GM12801 (cell line): Measurements from ENCODE around the gene CHCHD6.

Experiments
- CTCF ChIP-seq: IDR thresholded peaks from one replicate; pipeline ENCODE4 v1.5.1; 2011; ENCODE audit warnings: control low read depth; ENCODE audit not compliant: insufficient read length; ENCODE audit errors: extremely low read depth

The CHCHD6 gene

DNA sequence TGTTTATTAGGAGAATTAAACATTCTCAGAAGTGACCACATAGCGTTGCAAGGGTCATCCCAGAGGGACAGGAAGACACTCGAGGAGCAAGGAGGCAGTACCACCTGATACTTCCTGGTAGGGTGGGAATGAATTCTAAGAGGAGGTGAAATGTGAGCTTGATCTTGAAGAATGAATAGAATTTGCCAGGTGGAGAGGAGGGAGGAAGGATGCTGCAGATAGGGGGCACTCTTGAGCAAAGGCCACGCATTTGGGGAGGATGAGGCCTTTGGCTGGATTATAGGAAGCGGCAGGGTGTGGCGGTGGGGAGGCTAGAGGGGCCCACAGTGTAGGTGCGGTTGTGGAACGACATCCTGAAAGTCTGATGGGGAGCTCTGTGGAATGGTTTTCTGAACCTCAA, 33.5 kb downstream of the CHCHD6 start:
- no peak for TF ChIP-seq CTCF

GRCh38 chr3:126742057-126742456, 38.0 kb downstream of the CHCHD6 start:
- TF ChIP-seq CTCF, result no peak

GRCh38 chr3:126743350-126743749, 39.3 kb downstream of the CHCHD6 start:
- no peak for TF ChIP-seq CTCF

DNA sequence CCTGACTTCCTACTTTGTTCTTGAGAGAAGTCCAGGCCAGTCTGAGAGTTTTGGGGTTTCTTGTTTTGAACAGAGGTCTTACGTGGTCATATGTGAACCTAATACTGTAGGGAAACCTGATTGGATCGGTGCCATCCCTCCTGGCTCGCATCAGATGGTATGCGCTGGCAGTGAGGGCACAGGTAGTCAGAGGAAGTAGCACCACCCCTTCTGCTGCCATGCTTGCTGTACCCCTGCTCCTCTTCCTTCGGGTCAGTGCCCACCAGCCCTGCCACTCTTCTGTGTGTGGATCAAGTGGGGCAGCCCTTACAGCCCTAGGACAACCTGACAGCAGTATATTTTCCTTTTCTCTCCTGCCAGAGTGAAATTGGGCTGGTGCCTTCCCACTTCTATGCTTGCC, 39.7 kb downstream of the CHCHD6 start:
- TF ChIP-seq CTCF, result no peak

DNA sequence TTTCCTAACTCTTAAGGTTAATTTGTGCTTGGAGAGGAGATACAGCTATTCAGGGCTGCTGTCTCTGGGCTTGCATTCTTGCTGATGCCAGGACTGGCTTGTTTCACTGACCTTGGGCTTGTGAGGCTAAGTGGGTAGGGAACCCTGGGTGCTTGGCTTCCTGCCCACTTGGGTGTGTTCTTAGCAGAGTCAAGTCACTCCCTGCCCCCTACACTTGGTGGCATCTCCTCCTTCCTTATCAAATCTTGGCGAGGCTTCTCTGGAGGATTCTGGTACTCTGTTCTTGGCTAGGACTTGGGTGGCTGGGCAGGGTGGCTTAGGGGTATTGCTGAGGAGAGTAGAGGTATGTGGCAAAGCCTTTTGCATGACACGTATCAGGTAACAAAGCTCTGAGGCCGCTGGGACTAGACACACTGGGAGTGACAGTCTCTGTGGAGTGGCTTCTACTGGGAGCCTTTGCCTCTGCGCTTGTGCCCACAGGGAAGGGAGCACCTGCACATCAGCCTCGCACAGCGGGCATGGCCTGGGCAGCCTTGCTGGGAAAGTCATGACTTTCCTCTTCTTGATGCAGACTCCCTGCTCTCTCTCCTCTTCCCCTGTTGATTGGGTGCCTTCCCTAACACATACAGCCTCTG, 41.8 kb downstream of the CHCHD6 start:
- TF ChIP-seq CTCF, result no peak

GRCh38 chr3:126746395-126747177, 42.5 kb downstream of the CHCHD6 start:
- no peak for TF ChIP-seq CTCF

- TF ChIP-seq CTCF, result no peak
These were observed 43.7 kb downstream of the CHCHD6 start for GRCh38 chr3:126747768-126748167.
